ENCODE results near the gene ZBTB17. TPM values are rescaled to one million over a fixed set of nuclear protein-coding genes. Genes with fewer than 3 reads are reported as not detected.
"Not testable (repeated sequence)": the region's sequence is repeated elsewhere in the genome, so short reads cannot be mapped to it uniquely, and the experiment has no call there.

ZBTB17 gene
- total RNA-seq, 1 donor from 2014 or later: 48.6 TPM

- DNase-seq (ENCODE audit: low spot score in 2 of 2, unreplicated experiment in 2 of 2): no peak
- TF ChIP-seq, protein P1, sequence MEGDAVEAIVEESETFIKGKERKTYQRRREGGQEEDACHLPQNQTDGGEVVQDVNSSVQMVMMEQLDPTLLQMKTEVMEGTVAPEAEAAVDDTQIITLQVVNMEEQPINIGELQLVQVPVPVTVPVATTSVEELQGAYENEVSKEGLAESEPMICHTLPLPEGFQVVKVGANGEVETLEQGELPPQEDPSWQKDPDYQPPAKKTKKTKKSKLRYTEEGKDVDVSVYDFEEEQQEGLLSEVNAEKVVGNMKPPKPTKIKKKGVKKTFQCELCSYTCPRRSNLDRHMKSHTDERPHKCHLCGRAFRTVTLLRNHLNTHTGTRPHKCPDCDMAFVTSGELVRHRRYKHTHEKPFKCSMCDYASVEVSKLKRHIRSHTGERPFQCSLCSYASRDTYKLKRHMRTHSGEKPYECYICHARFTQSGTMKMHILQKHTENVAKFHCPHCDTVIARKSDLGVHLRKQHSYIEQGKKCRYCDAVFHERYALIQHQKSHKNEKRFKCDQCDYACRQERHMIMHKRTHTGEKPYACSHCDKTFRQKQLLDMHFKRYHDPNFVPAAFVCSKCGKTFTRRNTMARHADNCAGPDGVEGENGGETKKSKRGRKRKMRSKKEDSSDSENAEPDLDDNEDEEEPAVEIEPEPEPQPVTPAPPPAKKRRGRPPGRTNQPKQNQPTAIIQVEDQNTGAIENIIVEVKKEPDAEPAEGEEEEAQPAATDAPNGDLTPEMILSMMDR (IDR thresholded peaks at IDR 0.05; ENCODE audit: unreplicated experiment): no peak
- Mint-ChIP-seq H3K4me3 (no peak overlapping the region), H3K4me1 (no peaks in the 10 kb centered on the region), H3K9me3 (no peaks in the 10 kb centered on the region), H3K36me3 (no peaks in the 10 kb centered on the region), H3K27ac (no peak overlapping the region), H3K27me3 (ENCODE audit: low read depth) (no peaks in the 10 kb centered on the region)
Measured at GRCh38 chr1:16007671-16008341, 31.9 kb upstream of the ZBTB17 start.

GRCh38 chr1:16006552-16007485, 30.9 kb upstream of the ZBTB17 start:
- H3K4me1 Mint-ChIP-seq: no peaks in the 10 kb centered on the region
- no peaks in the 10 kb centered on the region for H3K9me3 Mint-ChIP-seq
- no peak overlapping the region for H3K4me3 Mint-ChIP-seq
- TF ChIP-seq, protein P1 (IDR thresholded peaks at IDR 0.05; ENCODE audit: unreplicated experiment): no peak
- H3K36me3 Mint-ChIP-seq: no peaks in the 10 kb centered on the region
- H3K27ac Mint-ChIP-seq: no peak overlapping the region
- H3K27me3 Mint-ChIP-seq (ENCODE audit: low read depth): no peaks in the 10 kb centered on the region
- DNase-seq (ENCODE audit: low spot score in 2 of 2, unreplicated experiment in 2 of 2): no peak

DNA sequence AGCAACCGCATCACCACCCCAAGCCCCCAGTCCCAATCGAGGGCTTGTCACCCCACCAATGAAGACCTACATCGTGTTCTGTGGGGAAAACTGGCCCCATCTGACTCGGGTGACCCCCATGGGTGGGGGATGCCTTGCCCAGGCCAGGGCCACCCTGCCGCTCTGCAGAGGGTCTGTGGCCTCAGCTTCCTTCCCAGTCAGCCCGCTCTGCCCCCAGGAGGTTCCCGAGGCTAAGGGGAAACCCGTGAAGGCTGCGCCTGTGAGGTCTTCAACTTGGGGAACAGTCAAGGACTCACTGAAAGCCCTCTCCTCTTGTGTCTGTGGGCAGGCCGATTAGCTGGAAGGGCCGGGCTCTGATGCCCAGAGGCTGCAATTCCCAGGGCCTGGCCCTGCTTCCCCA, 30.1 kb upstream of the ZBTB17 start:
- Mint-ChIP-seq H3K4me1 (no peaks in the 10 kb centered on the region), H3K36me3 (no peaks in the 10 kb centered on the region), H3K9me3 (no peaks in the 10 kb centered on the region), H3K27me3 (ENCODE audit: low read depth) (no peaks in the 10 kb centered on the region), H3K4me3 (no peak overlapping the region), H3K27ac (no peak overlapping the region)
- TF ChIP-seq, protein P1 (IDR thresholded peaks at IDR 0.05; ENCODE audit: unreplicated experiment): no peak
- DNase-seq (ENCODE audit: low spot score in 2 of 2, unreplicated experiment in 2 of 2): no peak

GRCh38 chr1:16005597-16005996, 29.7 kb upstream of the ZBTB17 start:
- no peaks in the 10 kb centered on the region for H3K4me1 Mint-ChIP-seq
- no peak overlapping the region for H3K27ac Mint-ChIP-seq
- no peaks in the 10 kb centered on the region for H3K36me3 Mint-ChIP-seq
- H3K9me3 Mint-ChIP-seq: no peaks in the 10 kb centered on the region
- TF ChIP-seq, protein P1 (IDR thresholded peaks at IDR 0.05; ENCODE audit: unreplicated experiment): no peak
- no peak for DNase-seq (ENCODE audit: low spot score in 2 of 2, unreplicated experiment in 2 of 2)
- no peaks in the 10 kb centered on the region for H3K27me3 Mint-ChIP-seq (ENCODE audit: low read depth)
- no peak overlapping the region for H3K4me3 Mint-ChIP-seq

DNA sequence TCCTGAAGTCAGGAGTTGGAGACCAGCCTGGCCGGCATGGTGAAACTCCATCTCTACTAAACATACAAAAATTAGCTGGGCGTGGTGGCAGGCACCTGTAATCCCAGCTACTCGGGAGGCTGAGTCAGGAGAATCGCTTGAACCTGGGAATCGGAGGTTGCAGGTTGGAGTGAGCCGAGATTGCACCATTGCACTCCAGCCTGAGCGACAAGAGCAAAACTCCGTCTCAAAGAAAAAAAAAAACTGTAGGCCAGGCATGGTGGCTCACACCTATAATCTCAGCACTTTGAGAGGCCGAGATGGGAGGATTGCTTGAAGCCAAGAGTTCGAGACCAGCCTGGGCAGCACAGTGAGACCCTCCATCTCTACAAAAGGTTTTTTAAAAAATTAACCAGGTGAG, 25.4 kb upstream of the ZBTB17 start:
- not testable (repeated sequence) for H3K27me3 Mint-ChIP-seq (ENCODE audit: low read depth); H3K4me3 Mint-ChIP-seq; DNase-seq (ENCODE audit: low spot score in 2 of 2, unreplicated experiment in 2 of 2); H3K4me1 Mint-ChIP-seq; H3K27ac Mint-ChIP-seq; H3K36me3 Mint-ChIP-seq; H3K9me3 Mint-ChIP-seq

GRCh38 chr1:15998929-15999328, 23.0 kb upstream of the ZBTB17 start:
- H3K27me3 Mint-ChIP-seq (ENCODE audit: low read depth): peaks cover 2% of the 10 kb centered on the region
- H3K4me1 Mint-ChIP-seq: no peaks in the 10 kb centered on the region
- TF ChIP-seq, protein P1 (IDR thresholded peaks at IDR 0.05; ENCODE audit: unreplicated experiment): no peak
- H3K4me3 Mint-ChIP-seq: no peak overlapping the region
- DNase-seq (ENCODE audit: low spot score in 2 of 2, unreplicated experiment in 2 of 2): no peak
- no peak overlapping the region for H3K27ac Mint-ChIP-seq
- no peaks in the 10 kb centered on the region for H3K9me3 Mint-ChIP-seq
- H3K36me3 Mint-ChIP-seq: no peaks in the 10 kb centered on the region
